Fibroblast of lung (primary cell): ENCODE data around the gene PSMB8. TPM values are rescaled to one million over a fixed set of nuclear protein-coding genes. Genes with fewer than 3 reads are reported as not detected.

ENCODE experiments used
- polyA plus RNA-seq, 2 donors: library from polyadenylated mRNA; depleted of rRNA in 1 of 2; stranded (reverse) in 1 of 2; unstranded in 1 of 2; fragments of >200 nt; gene quantifications; 2 replicates each; pipeline ENCODE4 v1.2.1, GENCODE V29; 2011 to 2012; ENCODE audit warnings: missing spikeins in 1 of 2
- total RNA-seq: library from RNA; depleted of rRNA; stranded (reverse); fragments of >200 nt; gene quantifications from 2 replicates; pipeline ENCODE4 v1.2.1, GENCODE V29; 2014

The PSMB8 gene
- total and polyA plus RNA-seq, 2 donors (not counting 1 experiment from before 2014, with no cell fraction given) = 77.3 to 80.0 TPM

Other genes with a start within 250 kb of the PSMB8 start
- gene HLA-DQA1, start 206.6 kb downstream of the PSMB8 start, total RNA-seq = 0.26 TPM in 1 of 2 replicates, not detected in the other
- 0.10 TPM in 1 of 2 replicates, not detected in the other for gene HLA-DQA1, start 206.6 kb downstream of the PSMB8 start, polyA plus RNA-seq
- gene HLA-DQB1, start 177.4 kb downstream of the PSMB8 start, total RNA-seq = not detected in 2 replicates
- gene HLA-DQB1, start 177.4 kb downstream of the PSMB8 start, polyA plus RNA-seq = not detected in 2 replicates
- not detected in 2 replicates for gene HLA-DQA2, start 102.7 kb downstream of the PSMB8 start, total RNA-seq
- gene HLA-DQA2, start 102.7 kb downstream of the PSMB8 start, polyA plus RNA-seq = not detected in 2 replicates
- gene HLA-DQB2, start 80.5 kb downstream of the PSMB8 start, total RNA-seq = not detected in 2 replicates
- not detected in 2 replicates for gene HLA-DQB2, start 80.5 kb downstream of the PSMB8 start, polyA plus RNA-seq
- gene HLA-DOB, start 27.0 kb downstream of the PSMB8 start, total RNA-seq = under 0.01 and 0.26 TPM in 2 replicates
- gene HLA-DOB, start 27.0 kb downstream of the PSMB8 start, polyA plus RNA-seq = 0.16 and 0.49 TPM in 2 replicates
- 14.1 and 27.7 TPM in 2 replicates for gene TAP2, start 5.3 kb downstream of the PSMB8 start, total RNA-seq
- gene TAP2, start 5.3 kb downstream of the PSMB8 start, polyA plus RNA-seq = 18.6 and 20.7 TPM in 2 replicates
- 66.8 and 107 TPM in 2 replicates for gene TAP1, start 9.7 kb upstream of the PSMB8 start, total RNA-seq
- 30.7 and 31.4 TPM in 2 replicates for gene TAP1, start 9.7 kb upstream of the PSMB8 start, polyA plus RNA-seq
- 54.7 and 64.4 TPM in 2 replicates for gene PSMB9, start 10.1 kb upstream of the PSMB8 start, total RNA-seq
- gene PSMB9, start 10.1 kb upstream of the PSMB8 start, polyA plus RNA-seq = 43.0 and 75.0 TPM in 2 replicates
- 0.51 and 0.83 TPM in 2 replicates for gene HLA-DMB, start 97.0 kb upstream of the PSMB8 start, total RNA-seq
- 0.28 TPM in 2 replicates for gene HLA-DMB, start 97.0 kb upstream of the PSMB8 start, polyA plus RNA-seq
- 9.8 and 12.1 TPM in 2 replicates for gene HLA-DMA, start 109.0 kb upstream of the PSMB8 start, total RNA-seq
- gene HLA-DMA, start 109.0 kb upstream of the PSMB8 start, polyA plus RNA-seq = 3.7 and 7.1 TPM in 2 replicates
- 59.3 and 75.6 TPM in 2 replicates for gene BRD2, start 124.5 kb upstream of the PSMB8 start, total RNA-seq
- gene BRD2, start 124.5 kb upstream of the PSMB8 start, polyA plus RNA-seq = 126 and 154 TPM in 2 replicates
- gene HLA-DOA, start 165.5 kb upstream of the PSMB8 start, total RNA-seq = not detected in 2 replicates
- not detected in 2 replicates for gene HLA-DOA, start 165.5 kb upstream of the PSMB8 start, polyA plus RNA-seq
- 1.0 and 1.5 TPM in 2 replicates for gene HLA-DPA1, start 229.6 kb upstream of the PSMB8 start, total RNA-seq
- 3.3 and 9.1 TPM in 2 replicates for gene HLA-DPA1, start 229.6 kb upstream of the PSMB8 start, polyA plus RNA-seq
- gene HLA-DPB1, start 231.9 kb upstream of the PSMB8 start, total RNA-seq = 1.3 and 5.4 TPM in 2 replicates
- 11.0 and 11.5 TPM in 2 replicates for gene HLA-DPB1, start 231.9 kb upstream of the PSMB8 start, polyA plus RNA-seq